WTC11 (cell line): ENCODE measurements around the gene KRT8. TPM values are rescaled to one million over a fixed set of nuclear protein-coding genes. Genes with fewer than 3 reads are reported as not detected.

Experiments
- ATAC-seq: fragments of 200-7000 bp; cut with Tn5 transposase; 2 replicates; pipeline ENCODE4 v1.10.0; 2021; ENCODE audit warnings: mild to moderate bottlenecking, moderate library complexity
- CTCF ChIA-PET: fragments of 300-600 bp; sonication (Branson Sonifier 250); formaldehyde crosslinking; loops from one replicate; lab custom pipeline; 2021; ENCODE audit warnings: antibody characterized with exemption; lab: Charles Lee
- POLR2A ChIA-PET: fragments of 350-600 bp; sonication (Branson Sonifier 250); formaldehyde crosslinking; loops from one replicate; lab custom pipeline; 2021; ENCODE audit warnings: antibody characterized with exemption; lab: Charles Lee
- DNase-seq: peaks from one replicate; pipeline ENCODE4 v3.0.0; 2021; ENCODE audit warnings: low spot score
- H3K27ac Mint-ChIP-seq: 2 replicates; pipeline ENCODE4 v1.8.0; 2021; ENCODE audit warnings: mixed read lengths
- H3K27me3 Mint-ChIP-seq: 2 replicates; pipeline ENCODE4 v1.8.0; 2021; ENCODE audit warnings: low read depth, mild to moderate bottlenecking, moderate library complexity, mixed read lengths
- H3K36me3 Mint-ChIP-seq: 2 replicates; pipeline ENCODE4 v1.8.0; 2021; ENCODE audit warnings: mixed read lengths
- H3K4me1 Mint-ChIP-seq: 2 replicates; pipeline ENCODE4 v1.8.0; 2022; ENCODE audit warnings: mixed read lengths
- H3K4me3 Mint-ChIP-seq: 2 replicates; pipeline ENCODE4 v1.8.0; 2021; ENCODE audit warnings: mild to moderate bottlenecking, moderate library complexity, mixed read lengths
- H3K9me3 Mint-ChIP-seq: 2 replicates; pipeline ENCODE4 v1.8.0; 2021; ENCODE audit warnings: mixed read lengths
- AR ChIP-seq: fragments of 250-450 bp; sonication (Bioruptor Pico); IDR thresholded peaks from 2 replicates; pipeline ENCODE4 v1.9.0; 2021; ENCODE audit warnings: mild to moderate bottlenecking
- ATF2 ChIP-seq: sonication (generic); formaldehyde crosslinking; IDR thresholded peaks from 2 replicates; pipeline ENCODE4 v1.8.1; 2022; ENCODE audit warnings: low read depth, missing genetic modification reagents, borderline replicate concordance
- ATF3 ChIP-seq: sonication (generic); formaldehyde crosslinking; conservative IDR thresholded peaks from 2 replicates; pipeline ENCODE4 v1.8.1; 2022; ENCODE audit warnings: mild to moderate bottlenecking, missing genetic modification reagents
- CREB1 ChIP-seq: sonication (generic); formaldehyde crosslinking; IDR thresholded peaks from 2 replicates; pipeline ENCODE4 v1.8.0; 2023; ENCODE audit warnings: mild to moderate bottlenecking, missing genetic modification reagents
- E2F5 ChIP-seq: sonication (generic); formaldehyde crosslinking; IDR thresholded peaks from 2 replicates; pipeline ENCODE4 v1.8.1; 2022; ENCODE audit warnings: mild to moderate bottlenecking, moderate library complexity, missing genetic modification reagents
- ELF4 ChIP-seq: sonication (generic); formaldehyde crosslinking; IDR thresholded peaks from 2 replicates; pipeline ENCODE4 v1.8.1; 2022; ENCODE audit warnings: low read depth, mild to moderate bottlenecking, moderate library complexity, missing genetic modification reagents
- ERG ChIP-seq: fragments of 250-450 bp; sonication (Bioruptor Pico); IDR thresholded peaks from 2 replicates; pipeline ENCODE4 v1.8.0; 2021; ENCODE audit warnings: mild to moderate bottlenecking
- ESRRA ChIP-seq: sonication (generic); formaldehyde crosslinking; IDR thresholded peaks from 2 replicates; pipeline ENCODE4 v1.8.1; 2022; ENCODE audit warnings: mild to moderate bottlenecking, missing genetic modification reagents, borderline replicate concordance
- ETV6 ChIP-seq: sonication (generic); formaldehyde crosslinking; IDR thresholded peaks from 2 replicates; pipeline ENCODE4 v1.8.1; 2022; ENCODE audit warnings: mild to moderate bottlenecking, missing genetic modification reagents
- HMGXB4 ChIP-seq: sonication (generic); formaldehyde crosslinking; IDR thresholded peaks from 2 replicates; pipeline ENCODE4 v1.8.1; 2023; ENCODE audit warnings: mild to moderate bottlenecking, moderate library complexity, missing genetic modification reagents
- IRF2 ChIP-seq: sonication (generic); formaldehyde crosslinking; IDR thresholded peaks from 2 replicates; pipeline ENCODE4 v1.8.0; 2022; ENCODE audit warnings: low read depth, missing genetic modification reagents, borderline replicate concordance
- MXD4 ChIP-seq: fragments of 250-450 bp; sonication (Bioruptor Pico); IDR thresholded peaks from 2 replicates; pipeline ENCODE4 v1.8.0; 2021; ENCODE audit warnings: mild to moderate bottlenecking, moderate library complexity, borderline replicate concordance
- NFATC4 ChIP-seq: fragments of 250-450 bp; sonication (Bioruptor Pico); IDR thresholded peaks from 2 replicates; pipeline ENCODE4 v1.9.0; 2021; ENCODE audit warnings: mild to moderate bottlenecking
- NFE2L1 ChIP-seq: sonication (generic); formaldehyde crosslinking; IDR thresholded peaks from 2 replicates; pipeline ENCODE4 v1.8.1; 2023; ENCODE audit warnings: missing genetic modification reagents
- NFYB ChIP-seq: sonication (generic); formaldehyde crosslinking; conservative IDR thresholded peaks from 2 replicates; pipeline ENCODE4 v1.8.0; 2022; ENCODE audit warnings: low read depth, missing genetic modification reagents
- SMAD3 ChIP-seq: sonication (generic); formaldehyde crosslinking; IDR thresholded peaks from 2 replicates; pipeline ENCODE4 v1.8.0; 2022; ENCODE audit warnings: missing genetic modification reagents, mild to moderate bottlenecking, borderline replicate concordance
- STAT6 ChIP-seq: sonication (generic); formaldehyde crosslinking; conservative IDR thresholded peaks from 2 replicates; pipeline ENCODE4 v1.8.1; 2023; ENCODE audit warnings: mild to moderate bottlenecking, low read depth, missing genetic modification reagents, moderate library complexity
- TEAD1 ChIP-seq: sonication (generic); formaldehyde crosslinking; IDR thresholded peaks from 2 replicates; pipeline ENCODE4 v1.8.0; 2022; ENCODE audit warnings: mild to moderate bottlenecking, missing genetic modification reagents
- ZBTB43 ChIP-seq: sonication (generic); formaldehyde crosslinking; IDR thresholded peaks from 2 replicates; pipeline ENCODE4 v1.8.1; 2023; ENCODE audit warnings: mild to moderate bottlenecking, missing genetic modification reagents
- ZNF396 ChIP-seq: fragments of 250-450 bp; sonication (Bioruptor Pico); IDR thresholded peaks from 2 replicates; pipeline ENCODE4 v1.8.0; 2021; ENCODE audit warnings: mild to moderate bottlenecking, moderate library complexity, borderline replicate concordance
- ZNF425 ChIP-seq: fragments of 250-450 bp; sonication (Bioruptor Pico); conservative IDR thresholded peaks from 2 replicates; pipeline ENCODE4 v1.9.0; 2021; ENCODE audit warnings: mild to moderate bottlenecking
- total RNA-seq: library from RNA; stranded (reverse); gene quantifications from 3 replicates; pipeline ENCODE4 v1.2.3, GENCODE V29; 2021

Gene KRT8
- total RNA-seq, 1 experiment from 2014 or later: 477 TPM

- no peaks in the 10 kb centered on the region for H3K9me3 Mint-ChIP-seq
- peak overlapping the region; percentile 53 for H3K4me3 Mint-ChIP-seq
- H3K27me3 Mint-ChIP-seq: no peaks in the 10 kb centered on the region
- peaks cover 74% of the 10 kb centered on the region for H3K4me1 Mint-ChIP-seq
- POLR2A ChIA-PET: interaction anchor here (1.1 to 2.2 kb wide), 7 partner anchors 8 to 60 kb away, joined by 3 to 23 read pairs (median 6); partner anchors contain the start of genes EIF4B and KRT8
- ATAC-seq (peak; percentile 48), DNase-seq (peak; percentile 80)
- H3K36me3 Mint-ChIP-seq: peaks cover 12% of the 10 kb centered on the region
- H3K27ac Mint-ChIP-seq: peak overlapping the region; percentile 98
- CTCF ChIA-PET: interaction anchor here (0.6 to 5.1 kb wide), 14 partner anchors 11 to 75 kb away, joined by 3 to 36 read pairs (median 6); partner anchors contain the start of gene KRT8
- no peak for TF ChIP-seq E2F5 (CRISPR knock-in tag)
- TF ChIP-seq SMAD3 (CRISPR knock-in tag): no peak
- TF ChIP-seq ZNF425: no peak
- no peak for TF ChIP-seq ZBTB43
- no peak for TF ChIP-seq IRF2
- 0 out of 2 replicates have a peak, but pooled peaks have one; percentile 43 for TF ChIP-seq ETV6 (CRISPR knock-in tag)
- no peak for TF ChIP-seq CREB1 (CRISPR knock-in tag)
- no peak for TF ChIP-seq ATF2
- peak; percentile 98 for TF ChIP-seq TEAD1 (CRISPR knock-in tag)
- no peak for TF ChIP-seq NFATC4 (CRISPR knock-in tag)
- no peak for TF ChIP-seq AR (CRISPR knock-in tag)
- no peak for TF ChIP-seq ESRRA (CRISPR knock-in tag)
- no peak for TF ChIP-seq ELF4 (CRISPR knock-in tag)
- TF ChIP-seq NFE2L1 (CRISPR knock-in tag): no peak
- no peak for TF ChIP-seq MXD4 (CRISPR knock-in tag)
- no peak for TF ChIP-seq ZNF396 (CRISPR knock-in tag)
- TF ChIP-seq ERG (CRISPR knock-in tag): no peak
- TF ChIP-seq NFYB (CRISPR knock-in tag): no peak
- no peak for TF ChIP-seq STAT6 (CRISPR knock-in tag)
- no peak for TF ChIP-seq ATF3 (CRISPR knock-in tag)
- no peak for TF ChIP-seq HMGXB4 (CRISPR knock-in tag)
Measured at GRCh38 chr12:52945389-52946232, 40.7 kb upstream of the KRT8 start.
